HG02588 (cell line): Measurements from ENCODE around the gene PLCB4.

Source experiments
- ATAC-seq: cut with Tn5 transposase; IDR thresholded peaks from one replicate; pipeline ENCODE4 v1.9.1; 2021; ENCODE audit warnings: mild to moderate bottlenecking, moderate library complexity; ENCODE audit not compliant: unreplicated experiment

The PLCB4 gene

DNA sequence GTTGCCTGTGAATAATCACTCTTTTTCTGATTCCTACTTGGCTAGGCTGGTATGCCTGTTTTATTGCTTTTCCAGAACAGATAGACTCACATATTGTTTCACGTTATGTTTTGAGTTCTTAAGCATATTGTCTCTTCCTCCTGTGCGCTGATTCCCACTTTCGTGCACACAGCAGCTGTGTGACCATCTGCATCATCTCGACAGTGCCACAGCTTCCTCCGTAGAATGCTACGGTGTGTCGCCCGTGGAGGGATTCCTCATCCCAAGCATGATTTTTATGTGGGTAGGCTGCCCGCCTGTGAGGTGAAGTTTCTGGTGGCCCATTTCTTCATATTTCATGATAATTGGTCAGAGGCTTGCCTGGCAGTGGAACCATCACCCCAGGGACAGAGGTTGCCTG lies 31.8 kb downstream of the PLCB4 start:
- ATAC-seq = no peak

DNA sequence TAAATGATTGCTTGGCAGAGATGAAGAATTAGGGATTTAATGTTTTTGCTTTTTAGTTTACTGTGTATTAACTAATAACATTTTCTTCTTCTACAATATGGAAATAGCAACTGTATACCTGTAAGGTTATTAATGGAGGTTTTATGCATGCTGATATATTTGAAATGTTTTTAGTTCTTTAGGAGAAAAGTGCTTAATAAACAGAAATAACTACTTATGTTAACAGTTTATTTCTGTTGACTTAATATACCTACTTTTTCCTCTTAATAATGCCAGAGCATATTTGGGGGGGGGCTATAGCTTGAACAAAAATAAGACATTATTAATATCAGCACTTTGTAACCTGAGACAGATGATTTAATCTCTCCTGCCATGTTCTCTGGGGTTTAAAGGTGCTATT lies 33.6 kb downstream of the PLCB4 start:
- ATAC-seq = no peak

DNA sequence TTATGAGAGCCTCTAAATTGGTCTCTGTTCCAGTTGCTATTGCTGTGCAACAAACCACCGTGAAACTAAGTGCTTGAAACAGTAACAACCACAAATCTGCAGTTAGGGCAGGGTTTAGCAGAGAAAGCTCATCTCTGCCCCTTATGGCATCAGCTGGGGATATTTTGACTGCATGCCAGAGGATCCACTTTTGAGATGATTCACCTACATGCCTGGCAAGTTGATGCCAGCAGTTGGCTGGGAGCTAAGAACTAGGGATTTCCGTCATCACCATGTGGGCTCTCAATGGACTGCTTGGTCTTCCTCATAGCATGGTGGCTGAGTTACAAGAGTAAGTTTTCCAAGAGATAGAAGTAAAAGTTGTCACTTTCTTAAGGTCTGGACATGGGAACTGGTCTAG lies 35.1 kb downstream of the PLCB4 start:
- ATAC-seq = no peak

GRCh38 chr20:9108260-9108659 lies 39.4 kb downstream of the PLCB4 start:
- no peak for ATAC-seq

DNA sequence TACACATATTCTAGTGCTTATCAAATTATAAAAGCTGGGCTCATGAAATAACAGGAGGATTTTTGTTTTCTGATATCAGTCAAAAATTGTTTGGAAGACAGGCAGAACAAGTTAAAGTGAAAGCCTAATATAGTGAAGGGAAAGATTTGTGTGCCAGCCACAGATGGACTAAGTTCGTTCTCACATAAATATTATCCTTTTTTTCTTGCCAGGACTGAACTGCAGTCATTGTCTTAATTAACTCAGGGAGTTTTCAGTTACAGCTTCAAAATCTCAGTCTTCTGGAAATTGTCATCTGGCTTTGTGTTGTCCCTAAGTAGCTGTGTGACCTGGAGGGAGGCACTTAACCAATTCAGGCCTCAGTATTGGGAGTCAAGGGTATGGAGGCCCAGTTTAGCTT lies 40.7 kb downstream of the PLCB4 start:
- no peak for ATAC-seq

GRCh38 chr20:9110365-9110764 lies 41.5 kb downstream of the PLCB4 start:
- ATAC-seq = no peak

DNA sequence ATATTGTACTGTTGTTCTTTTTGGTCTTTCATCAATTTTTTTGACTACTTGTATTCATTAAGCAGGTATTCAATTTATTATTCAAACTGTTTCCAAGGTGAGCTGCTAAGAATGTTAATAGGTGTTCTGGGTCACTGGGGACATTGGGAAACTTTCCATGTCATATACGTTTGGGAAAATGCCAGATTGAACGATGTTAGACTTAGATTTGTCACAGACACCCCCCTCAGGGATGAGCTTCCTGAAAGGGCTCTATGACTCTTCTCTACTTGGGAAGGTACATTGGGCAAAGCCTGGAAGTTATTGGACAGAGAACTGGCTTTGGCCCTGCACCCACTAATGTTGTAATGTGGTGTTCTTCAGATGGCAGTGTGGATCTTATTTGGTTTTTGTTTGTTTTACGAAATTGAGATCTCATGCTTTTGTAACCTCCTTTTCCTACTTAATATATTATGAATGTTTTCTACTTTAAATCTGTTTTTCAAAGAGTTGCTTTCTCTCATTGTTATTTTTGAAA lies 42.1 kb downstream of the PLCB4 start:
- ATAC-seq = no peak

- no peak for ATAC-seq
Observed at GRCh38 chr20:9112541-9113515, 43.9 kb downstream of the PLCB4 start.

DNA sequence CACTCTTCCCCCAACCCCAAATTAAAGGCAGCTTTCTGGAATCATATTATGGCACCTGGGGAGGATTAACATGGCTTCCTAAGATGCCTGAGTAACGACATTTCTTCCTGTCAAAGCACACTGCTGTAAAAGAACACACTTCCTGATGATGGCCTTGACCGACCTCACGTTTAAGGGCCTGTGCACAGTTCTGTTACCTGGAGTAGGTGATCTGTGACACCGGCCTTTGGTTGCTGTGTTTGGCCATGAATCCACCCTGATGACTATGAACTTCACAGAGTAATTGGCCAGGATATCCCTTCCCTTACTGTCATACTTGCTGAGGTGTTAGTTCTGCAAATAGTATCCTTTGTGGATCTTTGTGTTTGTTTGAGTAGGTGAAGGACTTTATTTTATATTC lies 45.8 kb downstream of the PLCB4 start:
- no peak for ATAC-seq

DNA sequence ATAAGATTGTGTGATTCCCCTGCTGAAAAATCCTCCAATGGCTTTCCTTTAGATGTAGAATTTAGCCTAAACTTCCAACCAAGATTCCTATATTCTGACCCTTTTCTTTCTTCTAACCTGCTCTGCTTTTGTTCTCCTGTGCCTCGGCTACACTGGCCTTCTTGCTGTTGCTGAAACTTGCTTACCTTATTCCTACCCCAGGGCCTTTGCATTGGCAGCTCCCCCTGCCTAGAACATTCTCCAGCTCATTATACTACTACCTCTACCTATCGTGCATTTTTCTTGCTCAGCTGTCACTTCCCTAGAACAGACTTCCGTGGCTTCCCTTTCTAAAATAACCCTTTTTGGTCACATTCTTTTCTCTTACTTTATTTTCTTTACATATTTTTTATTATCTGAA lies 48.7 kb downstream of the PLCB4 start:
- ATAC-seq = no peak

GRCh38 chr20:9119776-9120175 lies 50.9 kb downstream of the PLCB4 start:
- no peak for ATAC-seq

DNA sequence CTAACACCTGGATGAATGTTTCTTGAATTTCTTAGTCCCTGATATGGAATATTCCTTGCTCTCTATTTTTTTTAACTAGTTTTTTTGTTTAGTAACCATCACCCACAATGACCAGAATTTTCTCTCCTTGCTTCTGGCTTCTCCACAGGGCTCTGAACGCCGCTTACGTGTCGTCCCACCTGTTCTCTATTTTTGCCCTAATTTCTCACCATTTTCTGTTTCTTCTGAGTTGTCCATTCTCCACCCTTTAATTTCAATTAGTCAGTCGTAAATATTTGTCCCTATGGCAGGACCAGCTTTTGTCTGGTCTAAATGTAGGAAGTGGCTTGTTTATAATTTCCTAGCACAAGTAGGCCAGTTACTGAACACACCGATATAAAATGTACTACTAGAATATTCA lies 52.3 kb downstream of the PLCB4 start:
- no peak for ATAC-seq

DNA sequence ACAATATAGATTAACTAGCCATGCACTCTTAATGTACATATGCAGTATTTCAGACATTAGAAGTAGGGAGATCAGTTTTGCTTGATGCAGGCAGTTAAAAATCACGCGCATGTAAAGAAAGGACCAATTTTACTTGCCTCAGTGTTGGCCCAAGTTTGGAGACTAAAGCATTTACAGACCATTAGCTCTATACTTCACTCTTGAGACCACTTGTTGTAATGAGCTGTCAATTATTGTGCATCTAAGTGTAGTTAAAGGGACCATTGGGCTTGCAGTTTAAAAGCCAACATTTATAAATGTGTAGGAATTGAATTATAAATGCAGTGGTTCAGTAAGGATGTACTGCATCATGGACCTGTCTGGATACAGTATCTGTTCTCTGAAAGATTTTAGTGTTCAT lies 53.7 kb downstream of the PLCB4 start:
- ATAC-seq = no peak

GRCh38 chr20:9126527-9126926 lies 57.6 kb downstream of the PLCB4 start:
- no peak for ATAC-seq

GRCh38 chr20:9128568-9128967 lies 59.7 kb downstream of the PLCB4 start:
- no peak for ATAC-seq

DNA sequence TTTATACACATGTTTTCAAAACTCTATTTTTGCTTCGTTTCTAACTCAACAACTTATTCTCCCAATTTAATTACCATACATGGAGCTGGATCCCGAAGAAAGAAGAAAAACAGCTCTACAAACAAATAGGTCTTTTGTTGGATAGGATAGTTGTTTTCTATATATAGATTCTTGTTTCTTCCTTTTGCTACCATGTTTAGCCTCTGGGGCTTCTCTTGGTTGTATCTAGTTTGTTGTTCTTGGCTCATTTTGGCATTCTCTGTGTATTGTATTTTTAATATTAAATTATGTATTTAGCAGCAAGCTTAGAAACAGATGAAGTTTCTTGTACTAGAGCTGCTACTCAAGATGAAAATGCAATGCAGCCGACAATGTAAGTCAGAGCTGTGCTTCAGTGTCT lies 60.9 kb downstream of the PLCB4 start:
- ATAC-seq = no peak

DNA sequence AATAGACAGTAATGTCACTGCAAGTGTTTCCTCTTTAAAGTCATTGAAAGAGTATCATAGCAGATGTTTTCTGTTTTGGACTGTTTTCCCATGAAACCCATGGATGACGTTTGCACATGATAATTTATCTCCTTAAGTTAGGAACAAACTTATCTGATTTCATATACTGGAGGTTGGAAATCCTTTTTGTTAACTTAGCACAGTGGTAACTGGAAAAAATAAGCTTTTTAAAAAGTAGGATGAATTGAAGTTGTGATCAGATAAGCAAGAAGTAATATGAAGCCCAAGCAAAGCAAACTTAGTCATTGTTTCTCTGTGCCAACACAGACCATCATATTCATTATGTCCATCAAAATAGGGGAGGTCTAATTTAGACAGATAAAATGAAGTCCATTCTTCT lies 61.6 kb downstream of the PLCB4 start:
- no peak for ATAC-seq

DNA sequence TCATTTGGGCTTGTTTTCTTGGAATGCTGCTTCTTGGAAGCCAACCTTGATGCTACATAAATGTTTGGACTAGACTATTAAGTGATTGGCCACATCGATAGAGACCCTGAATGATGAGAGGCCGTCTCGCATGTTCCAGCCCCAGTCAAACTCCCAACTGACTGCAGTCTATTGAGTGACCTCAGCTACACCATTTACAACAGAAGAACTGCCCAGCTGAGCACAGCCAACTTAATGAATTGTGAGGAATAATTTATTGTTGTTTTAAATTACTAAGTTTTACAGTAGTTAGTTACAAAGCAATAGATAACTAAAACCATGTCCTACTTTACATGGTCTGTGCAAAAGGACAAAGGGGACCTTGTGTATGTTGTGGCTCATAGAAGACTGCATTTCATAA lies 63.0 kb downstream of the PLCB4 start:
- no peak for ATAC-seq

- ATAC-seq = no peak
Observed at GRCh38 chr20:9134346-9134745, 65.5 kb downstream of the PLCB4 start.

- ATAC-seq = no peak
Observed at GRCh38 chr20:9136114-9136513, 67.2 kb downstream of the PLCB4 start.

GRCh38 chr20:9137001-9137400 lies 68.1 kb downstream of the PLCB4 start:
- ATAC-seq = no peak

DNA sequence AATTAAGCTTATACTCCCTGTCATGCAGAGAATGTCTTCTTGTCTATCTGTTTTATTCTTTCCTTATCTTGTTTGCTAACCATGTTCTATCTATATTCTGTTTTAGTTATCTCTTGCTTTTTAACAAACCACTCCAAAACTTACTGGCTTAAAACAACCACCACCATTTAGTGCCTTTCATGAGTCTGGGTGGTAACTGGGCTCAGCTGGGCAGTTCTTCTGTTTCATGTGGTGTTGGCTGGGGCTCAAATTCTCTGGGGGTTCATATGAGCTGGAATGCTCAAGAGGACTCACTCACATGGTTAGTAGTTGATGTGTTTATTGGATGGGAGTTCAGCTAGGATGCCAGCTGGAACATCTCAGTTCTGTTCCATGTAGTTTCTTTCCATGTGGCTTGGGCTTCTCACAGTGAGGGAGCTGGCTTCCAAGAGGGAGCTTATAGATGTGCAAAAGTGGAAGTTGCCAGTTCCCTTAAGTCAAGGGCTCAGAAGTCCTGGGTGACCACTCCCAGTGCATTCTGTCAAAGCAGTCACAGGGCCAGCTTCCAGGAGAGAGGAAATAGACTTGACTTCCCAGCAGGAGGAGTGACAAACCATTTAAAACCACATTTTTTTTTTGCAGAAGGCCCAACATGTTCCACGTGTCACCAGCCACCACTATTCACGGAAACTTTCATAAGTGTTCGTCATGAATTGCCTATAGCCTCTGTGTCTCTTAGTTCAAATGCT lies 70.4 kb downstream of the PLCB4 start:
- no peak for ATAC-seq
